Liver (tissue), 9 donors: Measurements from ENCODE around the gene ZNF414. TPM values are rescaled to one million over a fixed set of nuclear protein-coding genes. Genes with fewer than 3 reads are reported as not detected.

ENCODE experiments used
- DNase-seq: peaks from one replicate; pipeline ENCODE4 v3.0.0-alpha.2; 2017; ENCODE audit warnings: low spot score
- H3K27ac ChIP-seq, 2 donors: one replicate each; pipeline ENCODE4 v1.7.0; 2013; ENCODE audit warnings: inconsistent platforms in 2 of 2, low read length in 2 of 2, control low read depth in 1 of 2, low read depth in 1 of 2, mild to moderate bottlenecking in 1 of 2
- H3K27me3 ChIP-seq, 4 donors: one replicate each; pipeline versions ENCODE4 v1.6.1 to v1.7.0; 2013; ENCODE audit warnings: low read length in 3 of 4, inconsistent platforms in 1 of 4, mild to moderate bottlenecking in 1 of 4, moderate library complexity in 1 of 4; ENCODE audit not compliant: control insufficient read depth in 4 of 4, insufficient read depth in 4 of 4
- H3K36me3 ChIP-seq, 4 donors: one replicate each; pipeline versions ENCODE4 v1.6.1 to v1.7.0; 2013; ENCODE audit warnings: low read length in 3 of 4, mild to moderate bottlenecking in 3 of 4, low read depth in 1 of 4, moderate library complexity in 1 of 4; ENCODE audit not compliant: control insufficient read depth in 4 of 4, insufficient read depth in 3 of 4
- H3K4me1 ChIP-seq, 4 donors: one replicate each; pipeline versions ENCODE4 v1.6.1 to v1.7.0; 2013; ENCODE audit warnings: low read length in 3 of 4, mild to moderate bottlenecking in 3 of 4, moderate library complexity in 1 of 4; ENCODE audit not compliant: control insufficient read depth in 4 of 4, insufficient read depth in 4 of 4
- H3K4me3 ChIP-seq, 3 donors: one replicate each; pipeline versions ENCODE4 v1.6.1 to v1.7.0; 2013; ENCODE audit warnings: low read length in 3 of 3, control low read depth in 1 of 3, low read depth in 1 of 3, mild to moderate bottlenecking in 1 of 3
- H3K9ac ChIP-seq, 2 donors: one replicate each; pipeline ENCODE4 v1.7.0; 2013; ENCODE audit warnings: low read length in 2 of 2, mild to moderate bottlenecking in 2 of 2, moderate library complexity in 2 of 2, control low read depth in 1 of 2, low read depth in 1 of 2
- H3K9me3 ChIP-seq, 4 donors: one replicate each; pipeline versions ENCODE4 v1.6.1 to v1.7.0; 2013; ENCODE audit warnings: low read length in 3 of 4; ENCODE audit not compliant: control insufficient read depth in 4 of 4
- ATF3 ChIP-seq: IDR thresholded peaks from 2 replicates; pipeline ENCODE4 v1.6.1; 2016; ENCODE audit warnings: antibody characterized with exemption
- CTCF ChIP-seq: fragments of 150-350 bp; IDR thresholded peaks from 2 replicates; pipeline ENCODE4 v1.5.1; 2017; ENCODE audit warnings: improper control_type of control experiment, low read depth, low read length; ENCODE audit not compliant: missing input control
- EGR1 ChIP-seq, 2 donors: IDR thresholded peaks; 2 replicates each; pipeline ENCODE4 v1.6.1; 2016 to 2018; ENCODE audit warnings: antibody characterized with exemption in 2 of 2, low read depth in 2 of 2
- FOXA1 ChIP-seq: IDR thresholded peaks from 2 replicates; pipeline ENCODE4 v1.6.1; 2016; ENCODE audit warnings: antibody characterized with exemption
- FOXA2 ChIP-seq: IDR thresholded peaks from 2 replicates; pipeline ENCODE4 v1.6.1; 2016; ENCODE audit warnings: antibody characterized with exemption
- GABPA ChIP-seq, 2 donors: IDR thresholded peaks in 1 of 2; conservative IDR thresholded peaks in 1 of 2; 2 replicates each; pipeline ENCODE4 v1.6.1; 2016; ENCODE audit warnings: antibody characterized with exemption in 2 of 2, mild to moderate bottlenecking in 1 of 2, moderate library complexity in 1 of 2
- HNF4A ChIP-seq, 2 donors: conservative IDR thresholded peaks; 2 replicates each; pipeline ENCODE4 v1.6.1; 2016; ENCODE audit warnings: antibody characterized with exemption in 2 of 2, mild to moderate bottlenecking in 2 of 2
- HNF4G ChIP-seq: IDR thresholded peaks from 2 replicates; pipeline ENCODE4 v1.6.1; 2016; ENCODE audit warnings: antibody characterized with exemption
- JUND ChIP-seq, 2 donors: IDR thresholded peaks; 2 replicates each; pipeline ENCODE4 v1.6.1; 2016; ENCODE audit warnings: antibody characterized with exemption in 2 of 2
- MAX ChIP-seq: IDR thresholded peaks from 2 replicates; pipeline ENCODE4 v1.6.1; 2016; ENCODE audit warnings: antibody characterized with exemption
- NR2F2 ChIP-seq: IDR thresholded peaks from 2 replicates; pipeline ENCODE4 v1.6.1; 2016; ENCODE audit warnings: antibody characterized with exemption
- RAD21 ChIP-seq, 2 donors: IDR thresholded peaks; 2 replicates each; pipeline ENCODE4 v1.6.1; 2016; ENCODE audit warnings: antibody characterized with exemption in 2 of 2, mild to moderate bottlenecking in 2 of 2
- REST ChIP-seq: IDR thresholded peaks from 2 replicates; pipeline ENCODE4 v1.6.1; 2016; ENCODE audit warnings: antibody characterized with exemption, mild to moderate bottlenecking
- RXRA ChIP-seq, 2 donors: IDR thresholded peaks; 2 replicates each; pipeline ENCODE4 v1.6.1; 2017 to 2018; ENCODE audit warnings: antibody characterized with exemption in 2 of 2, mild to moderate bottlenecking in 1 of 2
- SP1 ChIP-seq: IDR thresholded peaks from 2 replicates; pipeline ENCODE4 v1.6.1; 2018; ENCODE audit warnings: antibody characterized with exemption, mild to moderate bottlenecking
- TAF1 ChIP-seq: conservative IDR thresholded peaks from 2 replicates; pipeline ENCODE4 v1.6.1; 2016; ENCODE audit warnings: antibody characterized with exemption, mild to moderate bottlenecking
- YY1 ChIP-seq: IDR thresholded peaks from 2 replicates; pipeline ENCODE4 v1.6.1; 2016; ENCODE audit warnings: antibody characterized with exemption, mild to moderate bottlenecking
- ZBTB33 ChIP-seq: IDR thresholded peaks from 2 replicates; pipeline ENCODE4 v1.6.1; 2016; ENCODE audit warnings: antibody characterized with exemption
- WGBS: extraction: QIAGEN DNeasy Blood & Tissue Kit; methylation state at CpG from one replicate; pipeline ENCODE4 v1.1.7; 2013; 5-methylcytosine and 5-hydroxymethylcytosine counted together
- polyA plus RNA-seq, 2 donors: library from polyadenylated mRNA; stranded (reverse) in 1 of 2; unstranded in 1 of 2; fragments of 200-250 nt in 1 of 2; fragments of >200 nt in 1 of 2; fragmentation: Nextera tagmentation in 1 of 2; extraction: Ambion mirVana in 1 of 2; gene quantifications; one replicate each; pipeline versions ENCODE4 v1.2.1 to v1.2.3, GENCODE V29; 2013 to 2015
- total RNA-seq, 2 donors: library from RNA; depleted of rRNA; stranded (reverse); fragments of >200 nt; gene quantifications; one replicate each; pipeline ENCODE4 v1.2.3, GENCODE V29; 2014
- donor health status: healthy.
- donor health status: healthy.
- donor health status: healthy.
- donor health status: healthy.
- donor health status: healthy.

Gene ZNF414
- total and polyA plus RNA-seq, 4 donors = 3.5 to 16.0 (median 7.2) TPM

- 78% methylated on average over 7 of the region's 7 CpGs for WGBS
- H3K9ac ChIP-seq = no peak overlapping the region
- no peak for DNase-seq
- no peak overlapping the region for H3K4me3 ChIP-seq
- H3K4me1 ChIP-seq = no peaks in the 10 kb centered on the region
- TF ChIP-seq RAD21 (IDR thresholded peaks at IDR 0.05) (no peak), YY1 (no peak), EGR1 (IDR thresholded peaks at IDR 0.05; ENCODE audit: low read depth in 2 of 2) (no peak), HNF4A (conservative IDR thresholded peaks at IDR 0.05) (no peak), FOXA1 (no peak), NR2F2 (no peak)
- H3K9me3 ChIP-seq = no peaks in the 10 kb centered on the region
- peaks cover 0 to under 1% (median under 1%) of the 10 kb centered on the region in 4 donors for H3K36me3 ChIP-seq
- no peak overlapping the region for H3K27ac ChIP-seq
- no peaks in the 10 kb centered on the region for H3K27me3 ChIP-seq
Measured at GRCh38 chr19:8494158-8494557, 19.8 kb downstream of the ZNF414 start.

GRCh38 chr19:8491574-8491973 is 22.4 kb downstream of the ZNF414 start:
- WGBS = 90% methylated on average over 6 of the region's 6 CpGs
- peaks cover 3 to 26% (median 20%) of the 10 kb centered on the region in 4 donors for H3K36me3 ChIP-seq

More at GRCh38 chr19:8491574-8491973, 22.4 kb downstream of the ZNF414 start:
- no peaks in the 10 kb centered on the region for H3K27me3 ChIP-seq
- H3K9me3 ChIP-seq = no peaks in the 10 kb centered on the region
- no peak overlapping the region for H3K4me3 ChIP-seq
- TF ChIP-seq JUND (IDR thresholded peaks at IDR 0.05) (no peak), NR2F2 (no peak), HNF4G (no peak), FOXA2 (no peak), HNF4A (conservative IDR thresholded peaks at IDR 0.05) (no peak), FOXA1 (no peak), GABPA (IDR thresholded peaks at IDR 0.05 in 1 of 2, conservative IDR thresholded peaks at IDR 0.05 in 1 of 2) (no peak), ATF3 (no peak), MAX (no peak), ZBTB33 (no peak), SP1 (no peak), REST (no peak), TAF1 (no peak), CTCF (no peak), EGR1 (IDR thresholded peaks at IDR 0.05; ENCODE audit: low read depth in 2 of 2) (no peak), RAD21 (IDR thresholded peaks at IDR 0.05) (no peak), YY1 (no peak), RXRA (IDR thresholded peaks at IDR 0.05) (no peak)
- H3K27ac ChIP-seq = no peak overlapping the region
- no peaks in the 10 kb centered on the region for H3K4me1 ChIP-seq
- no peak overlapping the region for H3K9ac ChIP-seq
- DNase-seq = no peak
